AG04450 (cell line): ENCODE data around the gene PDLIM5. TPM values are rescaled to one million over a fixed set of nuclear protein-coding genes. Genes with fewer than 3 reads are reported as not detected.

Experiments
- CTCF ChIA-PET: fragments of 300-600, 350-600 bp; formaldehyde crosslinking; extraction: SDS; loops from one replicate; lab custom pipeline; 2022; ENCODE audit warnings: antibody characterized with exemption, inconsistent platforms; lab: Charles Lee
- POLR2A ChIA-PET: fragments of 350-600 bp; formaldehyde crosslinking; extraction: SDS; loops from one replicate; lab custom pipeline; 2021; ENCODE audit warnings: antibody characterized with exemption, inconsistent platforms; lab: Yijun Ruan, JAX
- DNase-seq: peaks from one replicate; pipeline ENCODE4 v3.0.0-alpha.2; 2011; ENCODE audit warnings: low read depth, low spot score
- H3K27ac ChIP-seq: one replicate; pipeline ENCODE4 v1.5.1; 2012; ENCODE audit warnings: low read depth, low read length, control low read depth
- H3K27me3 ChIP-seq: one replicate; pipeline ENCODE4 v1.6.0; 2012; ENCODE audit warnings: low read length; ENCODE audit not compliant: control insufficient read depth, insufficient read depth
- H3K4me3 ChIP-seq: 2 replicates; pipeline ENCODE4 v1.5.1; 2011; ENCODE audit warnings: mild to moderate bottlenecking, low read depth, low read length, control low read depth
- H3K9me3 ChIP-seq: 2 replicates; pipeline ENCODE4 v1.5.1; 2012; ENCODE audit warnings: low read length; ENCODE audit not compliant: control insufficient read depth, insufficient read depth
- CTCF ChIP-seq: IDR thresholded peaks from 2 replicates; pipeline ENCODE4 v1.5.1; 2011; ENCODE audit warnings: low read depth, low read length, control low read depth, inconsistent platforms
- polyA plus RNA-seq: library from polyadenylated mRNA; depleted of rRNA; stranded (reverse); fragments of >200 nt; gene quantifications from 2 replicates; pipeline ENCODE4 v1.2.3, GENCODE V29; 2011

Gene PDLIM5
- polyA plus RNA-seq, 1 experiment = 81.5 TPM

- ChIA-PET POLR2A (no interaction called here), CTCF (no interaction called here)
- TF ChIP-seq CTCF = no peak
- H3K27ac ChIP-seq = no peak overlapping the region
- DNase-seq = no peak
- no peak overlapping the region for H3K4me3 ChIP-seq
- H3K27me3 ChIP-seq = no peaks in the 10 kb centered on the region
- H3K9me3 ChIP-seq = no peaks in the 10 kb centered on the region; the same call in 1 of the 2 replicates
Measured at GRCh38 chr4:94435874-94436273, 15.9 kb upstream of the PDLIM5 start.

GRCh38 chr4:94436512-94436911, 15.2 kb upstream of the PDLIM5 start:
- H3K4me3 ChIP-seq = no peak overlapping the region
- no peak overlapping the region for H3K27ac ChIP-seq
- no peaks in the 10 kb centered on the region for H3K27me3 ChIP-seq
- POLR2A ChIA-PET = no interaction called here
- CTCF ChIA-PET = no interaction called here
- no peak for TF ChIP-seq CTCF
- H3K9me3 ChIP-seq = no peaks in the 10 kb centered on the region; the same call in 1 of the 2 replicates
- DNase-seq = no peak

- Histone ChIP-seq H3K9me3 (no peaks in the 10 kb centered on the region; the same call in 1 of the 2 replicates), H3K4me3 (no peak overlapping the region), H3K27me3 (no peaks in the 10 kb centered on the region), H3K27ac (no peak overlapping the region)
- ChIA-PET CTCF (no interaction called here), POLR2A (no interaction called here)
- no peak for DNase-seq
- no peak for TF ChIP-seq CTCF
Measured at GRCh38 chr4:94439606-94440005, 12.1 kb upstream of the PDLIM5 start.

- Histone ChIP-seq H3K27me3 (no peaks in the 10 kb centered on the region), H3K27ac (no peak overlapping the region), H3K9me3 (no peaks in the 10 kb centered on the region; the same call in 1 of the 2 replicates), H3K4me3 (no peak overlapping the region)
- no peak for TF ChIP-seq CTCF
- ChIA-PET POLR2A (no interaction called here), CTCF (interaction anchor here (0.6 to 0.9 kb wide), 2 partner anchors 11 to 44 kb away, joined by 3 read pairs; no protein-coding TSS in a partner anchor)
- DNase-seq = no peak
Measured at GRCh38 chr4:94441838-94442237, 9.9 kb upstream of the PDLIM5 start.

- POLR2A ChIA-PET = no interaction called here
Measured at GRCh38 chr4:94442251-94442650, 9.5 kb upstream of the PDLIM5 start.

More at GRCh38 chr4:94442251-94442650, 9.5 kb upstream of the PDLIM5 start:
- H3K4me3 ChIP-seq = no peak overlapping the region
- no peaks in the 10 kb centered on the region; the same call in 1 of the 2 replicates for H3K9me3 ChIP-seq
- no peak for DNase-seq
- H3K27me3 ChIP-seq = no peaks in the 10 kb centered on the region
- H3K27ac ChIP-seq = no peak overlapping the region
- CTCF ChIA-PET = no interaction called here
- no peak for TF ChIP-seq CTCF
